Measurements from ENCODE around the gene KIF17. TPM values are rescaled to one million over a fixed set of nuclear protein-coding genes. Genes with fewer than 3 reads are reported as not detected.

KIF17 gene
- total RNA-seq, 1 donor from 2014 or later = 1.5 TPM

GRCh38 chr1:20663969-20664715, 53.7 kb downstream of the KIF17 start:
- DNase-seq (ENCODE audit: low spot score) (no peak), ATAC-seq (no peak)

GRCh38 chr1:20663365-20663764, 54.4 kb downstream of the KIF17 start:
- DNase-seq (ENCODE audit: low spot score) (no peak), ATAC-seq (no peak)

GRCh38 chr1:20662110-20662475, 55.7 kb downstream of the KIF17 start:
- DNase-seq (ENCODE audit: low spot score) (no peak), ATAC-seq (no peak)

- ATAC-seq (peak; percentile 95), DNase-seq (ENCODE audit: low spot score) (peak; percentile 96)
These were observed 56.3 kb downstream of the KIF17 start, which contains the start of gene DDOST for GRCh38 chr1:20661207-20662109. DDOST (minus strand) TSS chr1:20661369; CDS start chr1:20661350, 19 bp downstream.

- no peak for ATAC-seq
- no peak for DNase-seq (ENCODE audit: low spot score)
These were observed 57.0 kb downstream of the KIF17 start for GRCh38 chr1:20660847-20661206.

GRCh38 chr1:20660363-20660762, 57.4 kb downstream of the KIF17 start:
- DNase-seq (ENCODE audit: low spot score) (no peak), ATAC-seq (no peak)

- DNase-seq (ENCODE audit: low spot score) (no peak), ATAC-seq (no peak)
These were observed 59.5 kb downstream of the KIF17 start for GRCh38 chr1:20658166-20658915.

GRCh38 chr1:20657024-20657423, 60.8 kb downstream of the KIF17 start:
- no peak for ATAC-seq
- no peak for DNase-seq (ENCODE audit: low spot score)

GRCh38 chr1:20654104-20654690, 63.6 kb downstream of the KIF17 start:
- ATAC-seq = no peak
- no peak for DNase-seq (ENCODE audit: low spot score)

GRCh38 chr1:20652300-20652699, 65.5 kb downstream of the KIF17 start:
- ATAC-seq (no peak), DNase-seq (ENCODE audit: low spot score) (no peak)

GRCh38 chr1:20648946-20649345, 68.9 kb downstream of the KIF17 start:
- ATAC-seq (no peak), DNase-seq (ENCODE audit: low spot score) (no peak)

- ATAC-seq = no peak
These were observed 69.4 kb downstream of the KIF17 start for GRCh38 chr1:20648438-20648837.

GRCh38 chr1:20645414-20645813, 72.4 kb downstream of the KIF17 start:
- no peak for ATAC-seq
- DNase-seq (ENCODE audit: low spot score) = no peak

More at GRCh38 chr1:20648438-20648837, 69.4 kb downstream of the KIF17 start:
- DNase-seq (ENCODE audit: low spot score) = no peak

- ATAC-seq = no peak
- DNase-seq (ENCODE audit: low spot score) = no peak
These were observed 73.4 kb downstream of the KIF17 start for GRCh38 chr1:20644416-20644815.

- ATAC-seq = no peak
- DNase-seq (ENCODE audit: low spot score) = no peak
These were observed 74.7 kb downstream of the KIF17 start for GRCh38 chr1:20643080-20643479.

- no peak for ATAC-seq
- no peak for DNase-seq (ENCODE audit: low spot score)
These were observed 75.8 kb downstream of the KIF17 start for GRCh38 chr1:20641975-20642374.

- DNase-seq (ENCODE audit: low spot score) (no peak), ATAC-seq (peak; percentile 79)
These were observed 77.6 kb downstream of the KIF17 start for GRCh38 chr1:20640183-20640597.

GRCh38 chr1:20636785-20637347, 80.9 kb downstream of the KIF17 start:
- ATAC-seq (no peak), DNase-seq (ENCODE audit: low spot score) (no peak)

- ATAC-seq (peak; percentile 59), DNase-seq (ENCODE audit: low spot score) (peak; percentile 70)
These were observed 83.2 kb downstream of the KIF17 start for GRCh38 chr1:20634594-20635084.

- DNase-seq (ENCODE audit: low spot score) (no peak), ATAC-seq (no peak)
These were observed 83.7 kb downstream of the KIF17 start for GRCh38 chr1:20634065-20634593.

Measured in left lobe of liver (tissue), 2 donors.